CD4-positive, alpha-beta T cell (primary cell): ENCODE data around the gene GPR157. TPM values are rescaled to one million over a fixed set of nuclear protein-coding genes. Genes with fewer than 3 reads are reported as not detected.

Source experiments
- ATAC-seq: fragments of 200-7000 bp; cut with Tn5 transposase; one replicate; pipeline ENCODE4 v1.10.0; 2022; ENCODE audit warnings: mild to moderate bottlenecking; ENCODE audit not compliant: poor library complexity
- CTCF ChIA-PET: fragments of 350-600 bp; sonication (Branson Sonifier 250); formaldehyde crosslinking; loops from one replicate; lab custom pipeline; 2021; ENCODE audit warnings: antibody characterized with exemption, inconsistent platforms; lab: Charles Lee
- POLR2A ChIA-PET: fragments of 350-600 bp; sonication (Branson Sonifier 250); formaldehyde crosslinking; loops from one replicate; lab custom pipeline; 2021; ENCODE audit warnings: antibody characterized with exemption, inconsistent platforms; lab: Charles Lee
- DNase-seq, 14 experiments: peaks; one replicate each; pipeline ENCODE4 v3.0.0-alpha.2; 2013 to 2020; ENCODE audit warnings: mixed read lengths in 2 of 14
- H3K27ac ChIP-seq, 2 donors: one replicate each; pipeline versions ENCODE4 v1.5.1 to v1.7.0; 2013; ENCODE audit warnings: low read length in 2 of 2, low read depth in 1 of 2, mild to moderate bottlenecking in 1 of 2
- H3K27me3 ChIP-seq, 2 experiments: 1 replicate in 1 of 2; 2 replicates in 1 of 2; pipeline versions ENCODE4 v1.6.1 to v1.7.0; 2013; ENCODE audit warnings: low read length in 2 of 2, control low read depth in 1 of 2, mild to moderate bottlenecking in 1 of 2, moderate library complexity in 1 of 2; ENCODE audit not compliant: insufficient read depth in 2 of 2, control insufficient read depth in 1 of 2
- H3K36me3 ChIP-seq: one replicate; pipeline ENCODE4 v1.6.1; 2013; ENCODE audit warnings: low read length, control low read depth; ENCODE audit not compliant: insufficient read depth
- H3K4me1 ChIP-seq: one replicate; pipeline ENCODE4 v1.6.1; 2013; ENCODE audit warnings: low read length, control low read depth; ENCODE audit not compliant: insufficient read depth
- H3K4me3 ChIP-seq: one replicate; pipeline ENCODE4 v1.5.1; 2013; ENCODE audit warnings: mild to moderate bottlenecking, low read length, moderate library complexity
- H3K9me3 ChIP-seq, 2 experiments: 1 replicate in 1 of 2; 2 replicates in 1 of 2; pipeline versions ENCODE4 v1.6.1 to v1.7.0; 2013; ENCODE audit warnings: low read length in 2 of 2, mild to moderate bottlenecking in 2 of 2, control low read depth in 1 of 2, moderate library complexity in 1 of 2; ENCODE audit not compliant: control insufficient read depth in 1 of 2, insufficient read depth in 1 of 2
- H3K27ac Mint-ChIP-seq: one replicate; pipeline ENCODE4 v1.8.0; 2020; ENCODE audit warnings: mixed read lengths
- H3K27me3 Mint-ChIP-seq: one replicate; pipeline ENCODE4 v1.8.0; 2021; ENCODE audit warnings: mixed read lengths
- H3K36me3 Mint-ChIP-seq: one replicate; pipeline ENCODE4 v1.8.0; 2021; ENCODE audit warnings: low read depth, mixed read lengths
- H3K4me1 Mint-ChIP-seq: one replicate; pipeline ENCODE4 v1.8.0; 2021; ENCODE audit warnings: low read depth, mixed read lengths
- H3K4me3 Mint-ChIP-seq: one replicate; pipeline ENCODE4 v1.8.0; 2020; ENCODE audit warnings: mild to moderate bottlenecking, mixed read lengths
- H3K9me3 Mint-ChIP-seq: one replicate; pipeline ENCODE4 v1.8.0; 2020; ENCODE audit warnings: mixed read lengths
- CTCF ChIP-seq: fragments of 200-600 bp; IDR thresholded peaks from one replicate; pipeline ENCODE4 v1.8.0; 2022; ENCODE audit warnings: antibody characterized with exemption, mild to moderate bottlenecking
- intact Hi-C, 2 experiments: fragments of 100-400 bp; cut with DNase I in 1 of 2; cut with micrococcal nuclease in 1 of 2; formaldehyde crosslinking; loops; one replicate each; pipeline versions ENCODE4 v1.15.1 to v1.9.0; 2023 to 2025; cut with DNase I, micrococcal nuclease
- total RNA-seq, 174 experiments: library from RNA in 2 of 174; stranded (reverse) in 2 of 174; gene quantifications; one replicate each; pipeline ENCODE4 v1.2.3 and lab custom pipeline; 2021 to 2026

GPR157 gene
- total RNA-seq, 2 experiments from 2014 or later: 2.1 to 5.1 TPM

GRCh38 chr1:9062846-9063245 lies 66.1 kb downstream of the GPR157 start:
- H3K36me3 ChIP-seq: no peaks in the 10 kb centered on the region
- H3K27ac Mint-ChIP-seq: no peak overlapping the region
- intact Hi-C loops: no loop called here
- no peak overlapping the region for H3K27ac ChIP-seq
- H3K4me1 ChIP-seq: no peaks in the 10 kb centered on the region
- H3K4me3 Mint-ChIP-seq: no peak overlapping the region
- no peak for DNase-seq
- no peaks in the 10 kb centered on the region for H3K9me3 ChIP-seq
- ChIA-PET POLR2A (interaction anchor here (0.6 kb wide), 1 partner anchor 324 kb away, joined by 3 read pairs; no protein-coding TSS in a partner anchor), CTCF (no interaction called here)
- H3K27me3 Mint-ChIP-seq: peaks cover 5% of the 10 kb centered on the region
- no peak for TF ChIP-seq CTCF
- H3K36me3 Mint-ChIP-seq: no peaks in the 10 kb centered on the region
- no peaks in the 10 kb centered on the region for H3K4me1 Mint-ChIP-seq
- H3K9me3 Mint-ChIP-seq: no peaks in the 10 kb centered on the region
- H3K27me3 ChIP-seq: no peaks in the 10 kb centered on the region
- no peak for ATAC-seq
- H3K4me3 ChIP-seq: no peak overlapping the region

- Mint-ChIP-seq H3K36me3 (no peaks in the 10 kb centered on the region), H3K27me3 (peaks cover 5% of the 10 kb centered on the region), H3K27ac (no peak overlapping the region), H3K4me3 (no peak overlapping the region), H3K4me1 (no peaks in the 10 kb centered on the region), H3K9me3 (no peaks in the 10 kb centered on the region)
- Histone ChIP-seq H3K27ac (no peak overlapping the region), H3K9me3 (no peaks in the 10 kb centered on the region), H3K36me3 (no peaks in the 10 kb centered on the region), H3K4me3 (no peak overlapping the region), H3K27me3 (no peaks in the 10 kb centered on the region), H3K4me1 (no peaks in the 10 kb centered on the region)
- ChIA-PET CTCF (no interaction called here), POLR2A (no interaction called here)
- DNase-seq (no peak), ATAC-seq (no peak)
- no peak for TF ChIP-seq CTCF
- intact Hi-C loops: no loop called here
Measured at GRCh38 chr1:9062021-9062471, 66.9 kb downstream of the GPR157 start.

GRCh38 chr1:9061252-9061960 lies 67.5 kb downstream of the GPR157 start:
- no peaks in the 10 kb centered on the region for H3K4me1 ChIP-seq
- TF ChIP-seq CTCF: no peak
- no peaks in the 10 kb centered on the region for H3K27me3 ChIP-seq
- H3K27ac Mint-ChIP-seq: no peak overlapping the region
- no peaks in the 10 kb centered on the region for H3K4me1 Mint-ChIP-seq
- H3K36me3 Mint-ChIP-seq: no peaks in the 10 kb centered on the region
- no peaks in the 10 kb centered on the region for H3K9me3 Mint-ChIP-seq
- DNase-seq: no peak
- peaks cover 5% of the 10 kb centered on the region for H3K27me3 Mint-ChIP-seq
- no peaks in the 10 kb centered on the region for H3K9me3 ChIP-seq
- H3K27ac ChIP-seq: no peak overlapping the region
- no peak overlapping the region for H3K4me3 ChIP-seq
- intact Hi-C loops: no loop called here
- ChIA-PET CTCF (no interaction called here), POLR2A (no interaction called here)
- H3K4me3 Mint-ChIP-seq: no peak overlapping the region
- ATAC-seq: no peak
- H3K36me3 ChIP-seq: no peaks in the 10 kb centered on the region
